GM12878 (cell line): ENCODE data around the gene NMBR.

Source experiments
- FOS ChIP-seq: IDR thresholded peaks from 3 replicates; pipeline ENCODE4 v1.6.1; 2011; ENCODE audit warnings: borderline replicate concordance; ENCODE audit not compliant: insufficient read length; ENCODE audit errors: extremely low read depth
- HDAC6 ChIP-seq: fragments of 200-600 bp; sonication (generic); IDR thresholded peaks from one replicate; pipeline ENCODE4 v1.8.0; 2017; ENCODE audit warnings: antibody characterized with exemption; ENCODE audit not compliant: unreplicated experiment
- MAX ChIP-seq: IDR thresholded peaks from 2 replicates; pipeline ENCODE4 v1.6.1; 2012; ENCODE audit warnings: low read depth, low read length, improper control_type of control experiment
- NFYB ChIP-seq: IDR thresholded peaks from 2 replicates; pipeline ENCODE4 v1.6.1; 2011; ENCODE audit warnings: low read depth, mild to moderate bottlenecking, low read length, improper control_type of control experiment, moderate library complexity; ENCODE audit not compliant: insufficient read depth
- NR2F1 ChIP-seq: fragments of 450-650 bp; conservative IDR thresholded peaks from 2 replicates; pipeline ENCODE4 v1.6.1; 2017; ENCODE audit warnings: mild to moderate bottlenecking
- PAX5 ChIP-seq: IDR thresholded peaks from 2 replicates; pipeline ENCODE4 v1.6.1; 2011; ENCODE audit warnings: low read depth, low read length, borderline replicate concordance
- RCOR1 ChIP-seq: conservative IDR thresholded peaks from 2 replicates; pipeline ENCODE4 v1.6.1; 2012; ENCODE audit warnings: low read depth, low read length, improper control_type of control experiment
- SMC3 ChIP-seq: IDR thresholded peaks from 2 replicates; pipeline ENCODE4 v1.6.1; 2011; ENCODE audit warnings: low read length, improper control_type of control experiment, borderline replicate concordance
- YY1 ChIP-seq: IDR thresholded peaks from 2 replicates; pipeline ENCODE4 v1.6.1; 2011; ENCODE audit warnings: low read depth, mild to moderate bottlenecking, low read length
- TF ChIP-seq, protein P1 (sequence below), 3 experiments: IDR thresholded peaks in 2 of 3; conservative IDR thresholded peaks in 1 of 3; 2 replicates each; pipeline ENCODE4 v1.5.1; 2011; ENCODE audit warnings: low read depth in 3 of 3, low read length in 3 of 3, mild to moderate bottlenecking in 3 of 3, control low read depth in 2 of 3, moderate library complexity in 2 of 3, inconsistent platforms in 1 of 3, mixed read lengths in 1 of 3; ENCODE audit not compliant: control insufficient read depth in 2 of 3, insufficient read depth in 1 of 3; ENCODE audit errors: extremely low read depth in 1 of 3
- TF ChIP-seq, protein P2 (sequence below): fragments of 450-650 bp; IDR thresholded peaks from 2 replicates; pipeline ENCODE4 v1.6.1; 2017; ENCODE audit warnings: mild to moderate bottlenecking
- TF ChIP-seq, protein P3 (sequence below): IDR thresholded peaks from 2 replicates; pipeline ENCODE4 v1.6.1; 2012; ENCODE audit warnings: mild to moderate bottlenecking, low read depth, low read length

GRCh38 chr6:142153196-142153595 is 6.3 kb upstream of the NMBR start:
- TF ChIP-seq FOS = no peak
- TF ChIP-seq, protein P1, sequence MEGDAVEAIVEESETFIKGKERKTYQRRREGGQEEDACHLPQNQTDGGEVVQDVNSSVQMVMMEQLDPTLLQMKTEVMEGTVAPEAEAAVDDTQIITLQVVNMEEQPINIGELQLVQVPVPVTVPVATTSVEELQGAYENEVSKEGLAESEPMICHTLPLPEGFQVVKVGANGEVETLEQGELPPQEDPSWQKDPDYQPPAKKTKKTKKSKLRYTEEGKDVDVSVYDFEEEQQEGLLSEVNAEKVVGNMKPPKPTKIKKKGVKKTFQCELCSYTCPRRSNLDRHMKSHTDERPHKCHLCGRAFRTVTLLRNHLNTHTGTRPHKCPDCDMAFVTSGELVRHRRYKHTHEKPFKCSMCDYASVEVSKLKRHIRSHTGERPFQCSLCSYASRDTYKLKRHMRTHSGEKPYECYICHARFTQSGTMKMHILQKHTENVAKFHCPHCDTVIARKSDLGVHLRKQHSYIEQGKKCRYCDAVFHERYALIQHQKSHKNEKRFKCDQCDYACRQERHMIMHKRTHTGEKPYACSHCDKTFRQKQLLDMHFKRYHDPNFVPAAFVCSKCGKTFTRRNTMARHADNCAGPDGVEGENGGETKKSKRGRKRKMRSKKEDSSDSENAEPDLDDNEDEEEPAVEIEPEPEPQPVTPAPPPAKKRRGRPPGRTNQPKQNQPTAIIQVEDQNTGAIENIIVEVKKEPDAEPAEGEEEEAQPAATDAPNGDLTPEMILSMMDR (IDR thresholded peaks at IDR 0.05 in 2 of 3, conservative IDR thresholded peaks at IDR 0.05 in 1 of 3; ENCODE audit: control insufficient read depth in 2 of 3, extremely low read depth in 1 of 3, insufficient read depth in 1 of 3, low read depth in 3 of 3, low read length in 3 of 3) = no peak
- TF ChIP-seq, protein P2, sequence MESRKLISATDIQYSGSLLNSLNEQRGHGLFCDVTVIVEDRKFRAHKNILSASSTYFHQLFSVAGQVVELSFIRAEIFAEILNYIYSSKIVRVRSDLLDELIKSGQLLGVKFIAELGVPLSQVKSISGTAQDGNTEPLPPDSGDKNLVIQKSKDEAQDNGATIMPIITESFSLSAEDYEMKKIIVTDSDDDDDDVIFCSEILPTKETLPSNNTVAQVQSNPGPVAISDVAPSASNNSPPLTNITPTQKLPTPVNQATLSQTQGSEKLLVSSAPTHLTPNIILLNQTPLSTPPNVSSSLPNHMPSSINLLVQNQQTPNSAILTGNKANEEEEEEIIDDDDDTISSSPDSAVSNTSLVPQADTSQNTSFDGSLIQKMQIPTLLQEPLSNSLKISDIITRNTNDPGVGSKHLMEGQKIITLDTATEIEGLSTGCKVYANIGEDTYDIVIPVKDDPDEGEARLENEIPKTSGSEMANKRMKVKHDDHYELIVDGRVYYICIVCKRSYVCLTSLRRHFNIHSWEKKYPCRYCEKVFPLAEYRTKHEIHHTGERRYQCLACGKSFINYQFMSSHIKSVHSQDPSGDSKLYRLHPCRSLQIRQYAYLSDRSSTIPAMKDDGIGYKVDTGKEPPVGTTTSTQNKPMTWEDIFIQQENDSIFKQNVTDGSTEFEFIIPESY = no peak
- no peak for TF ChIP-seq SMC3
- no peak for TF ChIP-seq YY1
- TF ChIP-seq, protein P3, sequence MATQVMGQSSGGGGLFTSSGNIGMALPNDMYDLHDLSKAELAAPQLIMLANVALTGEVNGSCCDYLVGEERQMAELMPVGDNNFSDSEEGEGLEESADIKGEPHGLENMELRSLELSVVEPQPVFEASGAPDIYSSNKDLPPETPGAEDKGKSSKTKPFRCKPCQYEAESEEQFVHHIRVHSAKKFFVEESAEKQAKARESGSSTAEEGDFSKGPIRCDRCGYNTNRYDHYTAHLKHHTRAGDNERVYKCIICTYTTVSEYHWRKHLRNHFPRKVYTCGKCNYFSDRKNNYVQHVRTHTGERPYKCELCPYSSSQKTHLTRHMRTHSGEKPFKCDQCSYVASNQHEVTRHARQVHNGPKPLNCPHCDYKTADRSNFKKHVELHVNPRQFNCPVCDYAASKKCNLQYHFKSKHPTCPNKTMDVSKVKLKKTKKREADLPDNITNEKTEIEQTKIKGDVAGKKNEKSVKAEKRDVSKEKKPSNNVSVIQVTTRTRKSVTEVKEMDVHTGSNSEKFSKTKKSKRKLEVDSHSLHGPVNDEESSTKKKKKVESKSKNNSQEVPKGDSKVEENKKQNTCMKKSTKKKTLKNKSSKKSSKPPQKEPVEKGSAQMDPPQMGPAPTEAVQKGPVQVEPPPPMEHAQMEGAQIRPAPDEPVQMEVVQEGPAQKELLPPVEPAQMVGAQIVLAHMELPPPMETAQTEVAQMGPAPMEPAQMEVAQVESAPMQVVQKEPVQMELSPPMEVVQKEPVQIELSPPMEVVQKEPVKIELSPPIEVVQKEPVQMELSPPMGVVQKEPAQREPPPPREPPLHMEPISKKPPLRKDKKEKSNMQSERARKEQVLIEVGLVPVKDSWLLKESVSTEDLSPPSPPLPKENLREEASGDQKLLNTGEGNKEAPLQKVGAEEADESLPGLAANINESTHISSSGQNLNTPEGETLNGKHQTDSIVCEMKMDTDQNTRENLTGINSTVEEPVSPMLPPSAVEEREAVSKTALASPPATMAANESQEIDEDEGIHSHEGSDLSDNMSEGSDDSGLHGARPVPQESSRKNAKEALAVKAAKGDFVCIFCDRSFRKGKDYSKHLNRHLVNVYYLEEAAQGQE = no peak
- TF ChIP-seq HDAC6 = no peak
- TF ChIP-seq MAX = no peak
- no peak for TF ChIP-seq RCOR1
- TF ChIP-seq NFYB = no peak
- no peak for TF ChIP-seq NR2F1
- TF ChIP-seq PAX5 = no peak
